Skeletal muscle tissue (tissue), 4 donors: ENCODE results near the gene WNT2B. TPM values are rescaled to one million over a fixed set of nuclear protein-coding genes. Genes with fewer than 3 reads are reported as not detected.
A peak's percentile ranks its signal among the peaks of the same experiment; 100 is the strongest.
"Not testable (repeated sequence)": the region's sequence is repeated elsewhere in the genome, so short reads cannot be mapped to it uniquely, and the experiment has no call there.

ENCODE experiments used
- H3K27ac ChIP-seq: one replicate; pipeline ENCODE4 v1.7.0; 2013; ENCODE audit warnings: mild to moderate bottlenecking, low read depth, low read length, inconsistent platforms
- H3K27me3 ChIP-seq, 3 donors: one replicate each; pipeline ENCODE4 v1.7.0; 2013; ENCODE audit warnings: low read length in 3 of 3; ENCODE audit not compliant: control insufficient read depth in 3 of 3, insufficient read depth in 3 of 3
- H3K36me3 ChIP-seq, 3 donors: one replicate each; pipeline ENCODE4 v1.7.0; 2013; ENCODE audit warnings: low read length in 3 of 3; ENCODE audit not compliant: control insufficient read depth in 3 of 3, insufficient read depth in 3 of 3
- H3K4me1 ChIP-seq, 3 donors: one replicate each; pipeline ENCODE4 v1.7.0; 2013; ENCODE audit warnings: low read length in 3 of 3, mild to moderate bottlenecking in 3 of 3; ENCODE audit not compliant: control insufficient read depth in 3 of 3, insufficient read depth in 3 of 3
- H3K4me3 ChIP-seq, 3 donors: one replicate each; pipeline ENCODE4 v1.7.0; 2013; ENCODE audit warnings: low read length in 3 of 3
- H3K9ac ChIP-seq, 3 donors: one replicate each; pipeline ENCODE4 v1.7.0; 2013; ENCODE audit warnings: low read length in 3 of 3, mild to moderate bottlenecking in 3 of 3, moderate library complexity in 2 of 3, low read depth in 1 of 3
- H3K9me3 ChIP-seq, 3 donors: one replicate each; pipeline ENCODE4 v1.7.0; 2013; ENCODE audit warnings: low read length in 3 of 3; ENCODE audit not compliant: control insufficient read depth in 3 of 3
- total RNA-seq: library from RNA; depleted of rRNA; stranded (reverse); fragments of >200 nt; gene quantifications from one replicate; pipeline ENCODE4 v1.2.3, GENCODE V29; 2014
- donor health status: Osteomylitis.

WNT2B gene
- 6.3 TPM for total RNA-seq

DNA sequence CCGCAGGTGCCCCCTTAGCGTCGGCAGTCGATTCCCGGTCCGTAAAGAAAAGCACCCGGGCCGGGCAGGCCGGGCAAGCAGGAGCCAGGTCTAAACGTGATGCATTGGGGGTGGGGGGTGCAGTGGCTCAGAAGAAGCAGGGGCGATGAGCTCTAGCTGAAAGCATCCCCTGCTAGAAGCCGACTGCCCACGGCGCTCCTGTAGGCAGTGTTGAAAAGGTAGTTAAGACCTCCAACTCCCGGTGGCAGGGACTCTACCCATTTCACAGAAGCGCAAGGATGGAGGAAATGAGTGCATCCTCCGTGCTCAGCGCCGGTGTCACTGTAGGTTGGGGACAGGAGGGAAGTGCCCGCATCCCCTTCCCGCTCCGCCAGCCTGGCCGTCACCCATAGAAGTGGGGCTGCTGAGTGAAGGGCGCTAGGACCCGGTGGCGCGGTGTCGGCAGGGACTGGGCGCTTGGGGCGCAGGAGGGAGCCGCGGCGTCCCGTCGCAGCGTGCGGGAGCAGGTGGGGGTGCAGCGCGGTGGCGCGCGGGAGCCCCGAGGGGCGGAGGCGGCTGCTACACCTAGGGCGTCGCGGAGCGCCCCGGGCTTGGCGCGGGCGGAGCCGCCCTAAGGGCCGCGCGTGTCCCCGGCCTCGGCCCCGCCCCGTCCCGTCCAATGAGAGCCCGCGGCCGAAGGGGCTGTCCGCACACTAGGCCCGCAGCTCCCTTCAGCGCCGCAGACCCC is at the start of gene WNT2B:
WNT2B (plus strand) TSS at position 688 of the 727 bp plus-strand sequence. CDS start 298 bp downstream, outside the sequence.
- H3K9me3 ChIP-seq = no peaks in the 10 kb centered on the region
- H3K27ac ChIP-seq = no peak within 1 kb of the TSS
- peak within 1 kb of the TSS; percentile 67 to 75 (median 67) for H3K4me3 ChIP-seq
- H3K27me3 ChIP-seq = peaks cover 36 to 65% (median 49%) of the 10 kb centered on the region in 3 donors
- H3K9ac ChIP-seq = no peak within 1 kb of the TSS
- H3K4me1 ChIP-seq = peaks cover 9 to 13% (median 9%) of the 10 kb centered on the region in 3 donors
- no peaks in the 10 kb centered on the region for H3K36me3 ChIP-seq

DNA sequence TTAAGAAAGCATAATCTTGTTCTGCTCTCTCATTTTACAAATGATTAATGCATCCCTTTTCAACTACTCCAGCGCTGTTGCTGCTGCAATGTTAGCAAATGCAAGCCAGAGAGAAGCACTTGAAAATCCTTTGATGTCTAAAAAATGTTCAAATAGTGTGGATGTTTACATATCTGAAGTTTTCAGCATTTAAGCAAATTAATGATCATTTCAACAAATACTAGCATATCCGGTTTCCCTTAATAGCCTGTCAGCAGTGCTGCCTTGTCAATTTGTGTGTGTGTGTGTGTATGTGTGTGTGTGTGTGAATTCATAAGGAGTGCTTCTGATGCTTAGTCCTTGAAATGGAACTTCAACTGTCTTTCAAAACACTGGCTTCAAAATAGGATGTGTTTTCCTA is 48.1 kb upstream of the WNT2B start:
- no peaks in the 10 kb centered on the region for H3K27me3 ChIP-seq
- H3K36me3 ChIP-seq = peaks cover 12 to 15% (median 13%) of the 10 kb centered on the region in 3 donors
- no peak overlapping the region for H3K9ac ChIP-seq
- H3K4me3 ChIP-seq = no peak overlapping the region
- H3K9me3 ChIP-seq = no peaks in the 10 kb centered on the region
- H3K4me1 ChIP-seq = peaks cover 0 to 2% (median 1%) of the 10 kb centered on the region in 3 donors
- no peak overlapping the region for H3K27ac ChIP-seq

DNA sequence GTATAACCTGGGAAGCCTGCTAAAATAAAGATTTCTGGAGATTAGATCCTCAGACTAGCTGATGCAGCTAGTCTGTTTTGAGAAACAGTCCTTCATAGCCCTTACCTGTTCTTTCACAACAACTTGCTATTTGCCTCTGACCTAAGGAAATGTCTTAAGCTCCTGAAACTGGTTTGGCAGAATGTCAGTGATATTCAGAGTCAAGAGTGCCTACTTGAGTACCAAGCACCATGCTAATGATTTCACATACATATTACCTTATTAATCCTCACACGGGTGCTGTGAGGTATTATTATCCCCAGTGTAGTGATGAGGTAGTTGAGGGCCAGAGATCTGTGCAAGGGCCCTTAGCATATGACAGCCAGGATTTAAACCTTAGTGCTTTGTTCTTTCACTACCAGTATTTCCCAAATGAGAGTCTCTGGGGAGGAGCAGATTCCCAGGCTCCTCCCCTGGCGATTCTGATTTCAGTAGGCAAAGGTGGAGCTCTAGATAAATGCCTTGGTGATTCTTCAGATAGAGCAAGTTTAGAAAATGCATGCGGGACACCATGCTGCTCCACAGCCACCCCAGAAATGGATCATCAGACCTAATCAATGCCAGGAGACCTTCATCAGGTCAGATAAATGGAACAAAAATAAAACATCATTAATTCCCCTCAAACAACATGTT is 47.4 kb upstream of the WNT2B start:
- no peak overlapping the region for H3K4me3 ChIP-seq
- no peaks in the 10 kb centered on the region for H3K9me3 ChIP-seq
- no peak overlapping the region for H3K9ac ChIP-seq
- H3K27ac ChIP-seq = no peak overlapping the region
- H3K4me1 ChIP-seq = peaks cover 4 to 8% (median 7%) of the 10 kb centered on the region in 3 donors
- H3K36me3 ChIP-seq = peaks cover 9 to 10% (median 10%) of the 10 kb centered on the region in 3 donors
- H3K27me3 ChIP-seq = no peaks in the 10 kb centered on the region

DNA sequence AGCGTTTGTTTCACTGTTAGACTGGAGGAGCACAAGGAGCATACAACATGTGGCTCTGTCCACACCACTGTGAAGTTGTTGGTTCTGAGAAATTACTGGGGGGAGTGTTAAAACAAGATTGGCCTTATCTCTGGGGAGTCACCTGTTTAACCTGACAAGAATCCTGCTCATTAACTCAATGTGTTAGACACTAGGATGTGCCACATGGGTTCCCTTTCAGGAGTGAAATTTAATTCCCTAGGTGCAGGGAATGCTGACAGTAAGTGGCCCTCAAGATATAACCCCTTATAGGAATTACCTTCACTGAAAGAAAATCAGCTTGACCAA is 45.8 kb upstream of the WNT2B start:
- Histone ChIP-seq H3K9ac (no peak overlapping the region), H3K4me3 (no peak overlapping the region), H3K27ac (no peak overlapping the region), H3K9me3 (no peaks in the 10 kb centered on the region), H3K4me1 (peaks cover 9 to 13% (median 9%) of the 10 kb centered on the region in 3 donors), H3K27me3 (no peaks in the 10 kb centered on the region), H3K36me3 (no peaks in the 10 kb centered on the region)

DNA sequence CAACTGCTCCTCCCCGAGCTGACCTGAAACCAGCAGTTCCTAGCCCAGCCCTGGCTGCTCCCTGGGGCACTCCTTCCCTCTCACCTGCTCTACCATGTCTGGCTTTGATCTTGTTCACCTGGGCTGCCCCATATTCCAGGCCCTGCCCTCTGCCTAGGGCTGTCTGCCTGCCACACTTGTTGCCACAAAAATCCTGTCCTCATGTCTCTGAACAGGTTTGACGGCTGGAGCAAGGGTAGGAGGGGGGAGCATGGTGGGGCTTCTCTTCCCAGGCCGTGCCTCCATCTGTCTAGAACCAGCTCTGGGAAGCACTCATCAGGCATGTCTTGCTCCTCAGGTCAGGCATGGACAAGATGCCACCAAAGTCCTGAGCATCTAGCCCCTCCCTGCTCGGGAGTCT is 44.3 kb upstream of the WNT2B start:
- H3K27ac ChIP-seq = no peak overlapping the region
- no peaks in the 10 kb centered on the region for H3K27me3 ChIP-seq
- H3K4me1 ChIP-seq = peaks cover 9 to 13% (median 9%) of the 10 kb centered on the region in 3 donors

DNA sequence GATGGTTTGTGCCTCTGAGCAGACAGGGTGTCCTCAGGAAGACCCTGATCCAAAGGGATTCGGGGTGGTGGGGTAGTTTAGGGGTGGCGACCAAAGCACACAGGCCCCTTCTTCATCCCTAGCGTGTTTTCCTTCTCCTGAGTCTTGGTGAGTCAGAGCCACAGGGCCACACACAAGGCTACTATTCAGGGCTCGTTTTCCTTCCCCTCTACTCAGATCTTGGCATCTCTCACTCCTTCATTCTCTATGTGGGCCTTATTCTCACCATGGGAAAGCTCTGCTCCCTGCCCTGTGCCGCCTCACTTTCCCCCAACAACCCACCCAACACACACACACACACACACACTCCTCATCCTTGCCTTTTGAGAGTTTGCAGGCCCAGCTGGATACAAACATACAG is 43.6 kb upstream of the WNT2B start:
- Histone ChIP-seq H3K4me1 (peaks cover 9 to 13% (median 9%) of the 10 kb centered on the region in 3 donors), H3K9me3 (no peaks in the 10 kb centered on the region), H3K27me3 (no peaks in the 10 kb centered on the region), H3K27ac (no peak overlapping the region), H3K4me3 (no peak overlapping the region), H3K9ac (no peak overlapping the region), H3K36me3 (no peaks in the 10 kb centered on the region)

More for the DNA sequence above, 44.3 kb upstream of the WNT2B start:
- Histone ChIP-seq H3K36me3 (no peaks in the 10 kb centered on the region), H3K4me3 (no peak overlapping the region), H3K9ac (no peak overlapping the region), H3K9me3 (no peaks in the 10 kb centered on the region)

DNA sequence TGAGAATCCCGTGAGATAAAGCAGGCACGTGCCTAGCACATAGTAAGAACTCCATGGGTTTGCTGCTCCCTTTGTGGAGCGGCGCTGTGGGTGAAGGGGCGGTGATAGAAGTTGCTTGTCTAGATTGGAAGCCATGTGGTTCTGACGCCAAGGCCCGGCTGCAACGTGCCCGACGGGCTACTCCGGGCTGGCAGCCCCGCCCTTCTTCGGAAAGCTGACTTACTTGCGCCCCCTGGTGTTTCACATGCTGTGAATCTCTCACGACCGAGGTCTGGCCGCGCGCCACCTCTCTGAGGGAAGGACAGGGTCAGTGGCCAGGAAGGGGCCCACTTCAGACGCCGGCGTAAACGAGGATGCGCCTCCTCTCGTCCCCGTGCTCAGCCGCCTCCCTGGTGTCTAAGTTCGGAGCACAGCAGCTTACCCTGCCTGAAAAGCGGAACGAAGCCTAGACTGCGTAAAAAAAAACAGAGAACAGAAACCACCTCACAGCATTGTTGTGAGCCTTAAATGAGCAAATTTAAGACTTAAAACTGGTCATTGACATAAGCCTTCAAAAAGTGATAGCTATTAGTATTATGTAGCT is 42.6 kb upstream of the WNT2B start:
- H3K27ac ChIP-seq = peak overlapping the region; percentile 54
- H3K4me1 ChIP-seq = peaks cover 9 to 13% (median 9%) of the 10 kb centered on the region in 3 donors
- no peaks in the 10 kb centered on the region for H3K36me3 ChIP-seq
- no peaks in the 10 kb centered on the region for H3K27me3 ChIP-seq
- no peaks in the 10 kb centered on the region for H3K9me3 ChIP-seq
- H3K9ac ChIP-seq = peak overlapping the region; percentile 60 to 71 (median 66)
- H3K4me3 ChIP-seq = peak overlapping the region; percentile 67 to 74 (median 72)

DNA sequence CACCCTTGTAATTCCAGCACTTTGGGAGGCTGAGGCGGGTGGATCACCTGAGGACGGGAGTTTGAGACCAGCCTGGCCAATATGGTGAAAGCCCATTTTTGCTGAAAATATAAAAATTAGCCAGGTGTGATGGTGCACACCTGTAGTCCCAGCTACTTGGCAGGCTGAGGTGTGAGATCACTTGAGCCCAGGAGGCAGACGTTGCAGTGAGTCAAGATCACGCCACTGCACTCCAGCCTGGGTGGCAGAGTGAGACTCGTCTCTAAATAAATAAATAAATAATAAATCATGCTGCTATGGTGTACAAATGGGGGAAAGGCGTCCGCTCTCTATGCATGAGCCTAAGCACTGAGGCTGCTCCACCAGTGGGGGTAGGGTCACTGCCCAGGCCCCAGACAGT is 38.4 kb upstream of the WNT2B start:
- not testable (repeated sequence) for H3K4me3 ChIP-seq, H3K9ac ChIP-seq

DNA sequence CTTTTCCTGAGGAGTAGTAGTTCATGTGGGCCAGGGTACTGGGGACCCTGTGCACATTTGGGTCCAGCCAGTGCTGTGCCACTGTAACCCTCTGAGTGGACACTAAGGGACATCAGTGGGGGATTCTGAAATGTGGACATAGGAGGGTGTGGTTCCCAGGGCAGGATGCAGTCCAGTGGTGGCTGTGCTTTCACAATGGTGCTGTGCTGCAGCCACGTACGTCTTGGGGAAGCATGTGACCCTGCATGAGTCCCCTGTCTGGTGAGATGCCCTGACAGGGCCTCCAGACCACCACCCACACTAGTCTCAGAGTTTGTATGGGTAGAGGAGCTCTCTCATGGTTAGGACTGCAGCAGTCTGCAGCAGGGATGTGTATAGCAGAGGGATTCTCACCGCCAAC is 37.8 kb upstream of the WNT2B start:
- Histone ChIP-seq H3K27ac (no peak overlapping the region), H3K4me1 (peaks cover 4 to 8% (median 6%) of the 10 kb centered on the region in 3 donors), H3K36me3 (no peaks in the 10 kb centered on the region), H3K27me3 (no peaks in the 10 kb centered on the region), H3K9me3 (no peaks in the 10 kb centered on the region), H3K9ac (no peak overlapping the region), H3K4me3 (no peak overlapping the region)

More for the DNA sequence above, 38.4 kb upstream of the WNT2B start:
- H3K9me3 ChIP-seq, H3K36me3 ChIP-seq, H3K27me3 ChIP-seq, H3K27ac ChIP-seq: not testable (repeated sequence)
- H3K4me1 ChIP-seq = peaks cover 9 to 13% (median 9%) of the 10 kb centered on the region in 3 donors

DNA sequence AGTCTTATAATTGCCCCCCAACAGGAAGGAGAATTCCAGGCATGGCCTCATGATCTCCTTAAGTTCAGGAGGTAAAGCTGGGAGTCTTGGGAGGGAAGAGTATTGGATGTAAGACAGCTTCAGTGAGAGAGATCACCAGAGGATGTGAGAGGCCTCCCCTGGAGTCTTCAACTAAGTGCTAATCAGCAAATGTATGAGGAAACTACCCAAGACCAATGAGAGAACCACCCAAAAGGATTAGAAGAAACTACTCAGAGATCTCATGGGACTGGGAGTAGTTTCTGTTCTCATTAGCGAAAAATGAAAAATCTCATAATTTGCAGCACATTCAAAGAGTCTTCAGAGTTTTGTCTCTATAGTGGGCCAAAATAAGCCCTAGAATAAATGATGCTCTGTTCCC is 36.6 kb upstream of the WNT2B start:
- Histone ChIP-seq H3K36me3 (peaks cover 0 to 4% (median 0%) of the 10 kb centered on the region in 3 donors), H3K4me3 (no peak overlapping the region), H3K27me3 (no peaks in the 10 kb centered on the region), H3K9me3 (peaks cover 6% of the 10 kb centered on the region in 3 donors), H3K9ac (no peak overlapping the region), H3K4me1 (no peaks in the 10 kb centered on the region), H3K27ac (no peak overlapping the region)
